H9 (cell line): ENCODE results near the gene LIPK. TPM values are rescaled to one million over a fixed set of nuclear protein-coding genes. Genes with fewer than 3 reads are reported as not detected.

Source experiments
- DNase-seq: peaks from one replicate; pipeline ENCODE4 v3.0.0-alpha.2; 2017
- H2AFZ ChIP-seq: one replicate; pipeline ENCODE4 v1.6.1; 2013; ENCODE audit warnings: mild to moderate bottlenecking, low read length, control low read depth, moderate library complexity
- H2AK5ac ChIP-seq: 2 replicates; pipeline ENCODE4 v1.6.1; 2013; ENCODE audit warnings: low read length, control low read depth, mixed read lengths; ENCODE audit not compliant: insufficient read length
- H2BK120ac ChIP-seq: one replicate; pipeline ENCODE4 v1.6.1; 2013; ENCODE audit warnings: low read depth, mild to moderate bottlenecking, low read length, control low read depth, inconsistent platforms; ENCODE audit not compliant: poor library complexity, severe bottlenecking
- H2BK12ac ChIP-seq: 2 replicates; pipeline ENCODE4 v1.6.1; 2013; ENCODE audit warnings: low read length, control low read depth, mixed read lengths, low read depth; ENCODE audit not compliant: insufficient read length
- H2BK15ac ChIP-seq: 2 replicates; pipeline ENCODE4 v1.6.1; 2013; ENCODE audit warnings: low read depth, low read length, control low read depth
- H2BK20ac ChIP-seq: one replicate; pipeline ENCODE4 v1.6.1; 2013; ENCODE audit warnings: low read depth, mild to moderate bottlenecking, low read length, control low read depth, inconsistent platforms; ENCODE audit not compliant: poor library complexity, severe bottlenecking
- H2BK5ac ChIP-seq: 2 replicates; pipeline ENCODE4 v1.6.1; 2013; ENCODE audit warnings: low read length, control low read depth, mixed read lengths; ENCODE audit not compliant: insufficient read length
- H3K14ac ChIP-seq: 2 replicates; pipeline ENCODE4 v1.6.1; 2013; ENCODE audit warnings: low read length, control low read depth; ENCODE audit not compliant: insufficient read depth
- H3K18ac ChIP-seq: 2 replicates; pipeline ENCODE4 v1.6.1; 2013; ENCODE audit warnings: low read depth, mild to moderate bottlenecking, mixed read lengths, low read length, control low read depth; ENCODE audit not compliant: insufficient read length
- H3K23ac ChIP-seq: 2 replicates; pipeline ENCODE4 v1.6.1; 2013; ENCODE audit warnings: low read length, control low read depth, mixed read lengths, low read depth; ENCODE audit not compliant: insufficient read length
- H3K23me2 ChIP-seq: 2 replicates; pipeline ENCODE4 v1.6.1; 2013; ENCODE audit warnings: low read depth, mild to moderate bottlenecking, mixed read lengths, low read length, control low read depth; ENCODE audit not compliant: insufficient read length, poor library complexity, severe bottlenecking
- H3K27ac ChIP-seq: 2 replicates; pipeline ENCODE4 v1.5.1; 2013; ENCODE audit warnings: low read length, control low read depth, mixed read lengths, low read depth; ENCODE audit not compliant: insufficient read length
- H3K27me3 ChIP-seq: 2 replicates; pipeline ENCODE4 v1.6.1; 2013; ENCODE audit warnings: low read length, control low read depth, inconsistent platforms; ENCODE audit not compliant: insufficient read depth
- H3K4ac ChIP-seq: 2 replicates; pipeline ENCODE4 v1.6.1; 2013; ENCODE audit warnings: low read depth, mild to moderate bottlenecking, control low read depth, inconsistent platforms, low read length, moderate library complexity
- H3K4me1 ChIP-seq: 2 replicates; pipeline ENCODE4 v1.6.1; 2013; ENCODE audit warnings: low read length, control low read depth, inconsistent platforms; ENCODE audit not compliant: insufficient read depth
- H3K4me2 ChIP-seq: 2 replicates; pipeline ENCODE4 v1.6.1; 2013; ENCODE audit warnings: low read length, control low read depth, mixed read lengths; ENCODE audit not compliant: insufficient read length, insufficient read depth
- H3K56ac ChIP-seq: 2 replicates; pipeline ENCODE4 v1.6.1; 2013; ENCODE audit warnings: low read depth, mild to moderate bottlenecking, mixed read lengths, low read length, control low read depth; ENCODE audit not compliant: insufficient read length
- H3K79me1 ChIP-seq: 2 replicates; pipeline ENCODE4 v1.6.1; 2013; ENCODE audit warnings: low read depth, mild to moderate bottlenecking, moderate library complexity, low read length, control low read depth, inconsistent platforms; ENCODE audit not compliant: insufficient read depth, poor library complexity, severe bottlenecking
- H3K79me2 ChIP-seq: 2 replicates; pipeline ENCODE4 v1.6.1; 2013; ENCODE audit warnings: low read length, control low read depth, inconsistent platforms; ENCODE audit not compliant: insufficient read depth
- H3K9ac ChIP-seq: 2 replicates; pipeline ENCODE4 v1.6.1; 2013; ENCODE audit warnings: low read length, control low read depth, mixed read lengths; ENCODE audit not compliant: insufficient read length; ENCODE audit errors: extremely low read depth
- H3K9me3 ChIP-seq: one replicate; pipeline ENCODE4 v1.6.1; 2013; ENCODE audit warnings: low read depth, low read length, inconsistent platforms; ENCODE audit not compliant: control insufficient read depth
- H3T11ph ChIP-seq: one replicate; pipeline ENCODE4 v1.6.1; 2013; ENCODE audit warnings: mild to moderate bottlenecking, low read length, control low read depth, inconsistent platforms
- H4K20me1 ChIP-seq: one replicate; pipeline ENCODE4 v1.6.1; 2013; ENCODE audit not compliant: control insufficient read depth, insufficient read length, insufficient read depth
- H4K5ac ChIP-seq: 2 replicates; pipeline ENCODE4 v1.6.1; 2013; ENCODE audit warnings: low read depth, mild to moderate bottlenecking, mixed read lengths, low read length, control low read depth; ENCODE audit not compliant: insufficient read length
- H4K8ac ChIP-seq: replicated peaks from 2 replicates; pipeline ENCODE4 v1.6.1; 2013; ENCODE audit warnings: low read length, control low read depth, mixed read lengths, low read depth; ENCODE audit not compliant: insufficient read length
- H4K91ac ChIP-seq: 2 replicates; pipeline ENCODE4 v1.6.1; 2013; ENCODE audit warnings: low read depth, mild to moderate bottlenecking, moderate library complexity, mixed read lengths, low read length, control low read depth; ENCODE audit not compliant: insufficient read length
- H3K27ac Mint-ChIP-seq, 3 experiments: 2 replicates in 2 of 3; 3 replicates in 1 of 3; pipeline ENCODE4 v1.8.0; 2020 to 2021; ENCODE audit warnings: mixed read lengths in 3 of 3, mild to moderate bottlenecking in 1 of 3, moderate library complexity in 1 of 3
- H3K27me3 Mint-ChIP-seq: 2 replicates; pipeline ENCODE4 v1.8.0; 2021; ENCODE audit warnings: low read depth, mild to moderate bottlenecking, moderate library complexity, mixed read lengths
- H3K36me3 Mint-ChIP-seq, 3 experiments: 2 replicates in 2 of 3; 3 replicates in 1 of 3; pipeline ENCODE4 v1.8.0; 2020 to 2021; ENCODE audit warnings: low read depth in 3 of 3, mixed read lengths in 3 of 3; ENCODE audit not compliant: insufficient read depth in 1 of 3
- H3K4me1 Mint-ChIP-seq, 2 experiments: 2 replicates each; pipeline ENCODE4 v1.8.0; 2020; ENCODE audit warnings: mixed read lengths in 2 of 2
- H3K4me3 Mint-ChIP-seq, 2 experiments: 2 replicates in 1 of 2; 3 replicates in 1 of 2; pipeline ENCODE4 v1.8.0; 2020 to 2021; ENCODE audit warnings: mild to moderate bottlenecking in 2 of 2, mixed read lengths in 2 of 2, moderate library complexity in 1 of 2
- H3K9me3 Mint-ChIP-seq, 2 experiments: 2 replicates in 1 of 2; 3 replicates in 1 of 2; pipeline ENCODE4 v1.8.0; 2020; ENCODE audit warnings: mild to moderate bottlenecking in 2 of 2, mixed read lengths in 2 of 2, moderate library complexity in 1 of 2
- total RNA-seq: library from RNA; stranded (reverse); gene quantifications from 2 replicates; pipeline ENCODE4 v1.2.1, GENCODE V29; 2021
- TF ChIP-seq, protein P1 (sequence below): fragments of 200-600 bp; sonication (generic); conservative IDR thresholded peaks from 3 replicates; pipeline ENCODE4 v1.8.0; 2021; ENCODE audit warnings: antibody characterized with exemption, mild to moderate bottlenecking

Gene LIPK
- total RNA-seq, 1 experiment from 2014 or later, result not detected

DNA sequence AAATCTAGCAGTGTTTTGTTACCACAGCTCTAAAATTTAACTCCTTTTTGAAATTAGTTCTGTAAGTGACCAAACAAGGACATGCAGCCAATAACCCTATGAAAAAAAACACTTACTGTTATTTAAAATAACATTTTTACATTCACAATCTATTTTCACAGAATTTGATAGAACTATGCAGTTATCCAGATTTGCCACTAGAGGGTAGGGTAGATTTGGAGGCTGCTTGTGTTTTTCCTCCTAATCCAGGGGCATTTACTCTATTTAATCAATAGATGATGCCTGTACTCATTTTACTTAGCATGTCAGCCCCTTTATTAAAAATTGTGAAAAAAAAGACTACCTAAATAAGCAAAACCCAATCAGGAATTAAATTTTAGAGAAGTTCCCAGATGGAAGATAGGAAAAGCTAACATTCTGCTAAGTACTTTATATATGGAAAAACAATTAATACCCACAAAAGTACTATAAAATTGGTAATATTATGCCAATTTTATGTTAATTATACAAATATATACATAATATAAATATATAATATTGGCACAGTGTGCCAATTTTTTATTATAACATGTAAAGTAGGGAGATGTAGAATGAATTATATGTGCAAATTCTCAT lies 18.1 kb upstream of the LIPK start:
- Histone ChIP-seq H2BK20ac (no peak overlapping the region), H3K9ac (no peak overlapping the region), H3T11ph (no peak overlapping the region), H2BK12ac (no peak overlapping the region), H4K91ac (no peak overlapping the region), H3K23ac (no peak overlapping the region), H2AFZ (no peak overlapping the region), H2BK5ac (no peak overlapping the region), H2AK5ac (no peak overlapping the region), H3K23me2 (no peaks in the 10 kb centered on the region), H3K56ac (no peak overlapping the region), H3K14ac (no peak overlapping the region), H3K27ac (no peak overlapping the region), H3K9me3 (no peaks in the 10 kb centered on the region), H2BK15ac (no peak overlapping the region), H3K4me2 (no peak overlapping the region), H3K4me1 (no peaks in the 10 kb centered on the region), H3K18ac (no peak overlapping the region), H4K8ac (no peak overlapping the region), H3K4ac (no peak overlapping the region), H4K5ac (no peak overlapping the region), H3K79me1 (no peaks in the 10 kb centered on the region), H2BK120ac (no peak overlapping the region), H4K20me1 (no peaks in the 10 kb centered on the region), H3K27me3 (no peaks in the 10 kb centered on the region), H3K79me2 (no peaks in the 10 kb centered on the region)
- no peak for DNase-seq
- Mint-ChIP-seq H3K9me3 (no peaks in the 10 kb centered on the region), H3K27me3 (peaks cover 31% of the 10 kb centered on the region), H3K36me3 (no peaks in the 10 kb centered on the region), H3K4me3 (no peak overlapping the region), H3K27ac (no peak overlapping the region), H3K4me1 (no peaks in the 10 kb centered on the region; a peak in 1 of 4 replicates)
- TF ChIP-seq, protein P1, sequence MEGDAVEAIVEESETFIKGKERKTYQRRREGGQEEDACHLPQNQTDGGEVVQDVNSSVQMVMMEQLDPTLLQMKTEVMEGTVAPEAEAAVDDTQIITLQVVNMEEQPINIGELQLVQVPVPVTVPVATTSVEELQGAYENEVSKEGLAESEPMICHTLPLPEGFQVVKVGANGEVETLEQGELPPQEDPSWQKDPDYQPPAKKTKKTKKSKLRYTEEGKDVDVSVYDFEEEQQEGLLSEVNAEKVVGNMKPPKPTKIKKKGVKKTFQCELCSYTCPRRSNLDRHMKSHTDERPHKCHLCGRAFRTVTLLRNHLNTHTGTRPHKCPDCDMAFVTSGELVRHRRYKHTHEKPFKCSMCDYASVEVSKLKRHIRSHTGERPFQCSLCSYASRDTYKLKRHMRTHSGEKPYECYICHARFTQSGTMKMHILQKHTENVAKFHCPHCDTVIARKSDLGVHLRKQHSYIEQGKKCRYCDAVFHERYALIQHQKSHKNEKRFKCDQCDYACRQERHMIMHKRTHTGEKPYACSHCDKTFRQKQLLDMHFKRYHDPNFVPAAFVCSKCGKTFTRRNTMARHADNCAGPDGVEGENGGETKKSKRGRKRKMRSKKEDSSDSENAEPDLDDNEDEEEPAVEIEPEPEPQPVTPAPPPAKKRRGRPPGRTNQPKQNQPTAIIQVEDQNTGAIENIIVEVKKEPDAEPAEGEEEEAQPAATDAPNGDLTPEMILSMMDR, result peak; percentile 78
